ENCODE results near the gene IRF1.
A peak's percentile ranks its signal among the peaks of the same experiment; 100 is the strongest.

The IRF1 gene

DNA sequence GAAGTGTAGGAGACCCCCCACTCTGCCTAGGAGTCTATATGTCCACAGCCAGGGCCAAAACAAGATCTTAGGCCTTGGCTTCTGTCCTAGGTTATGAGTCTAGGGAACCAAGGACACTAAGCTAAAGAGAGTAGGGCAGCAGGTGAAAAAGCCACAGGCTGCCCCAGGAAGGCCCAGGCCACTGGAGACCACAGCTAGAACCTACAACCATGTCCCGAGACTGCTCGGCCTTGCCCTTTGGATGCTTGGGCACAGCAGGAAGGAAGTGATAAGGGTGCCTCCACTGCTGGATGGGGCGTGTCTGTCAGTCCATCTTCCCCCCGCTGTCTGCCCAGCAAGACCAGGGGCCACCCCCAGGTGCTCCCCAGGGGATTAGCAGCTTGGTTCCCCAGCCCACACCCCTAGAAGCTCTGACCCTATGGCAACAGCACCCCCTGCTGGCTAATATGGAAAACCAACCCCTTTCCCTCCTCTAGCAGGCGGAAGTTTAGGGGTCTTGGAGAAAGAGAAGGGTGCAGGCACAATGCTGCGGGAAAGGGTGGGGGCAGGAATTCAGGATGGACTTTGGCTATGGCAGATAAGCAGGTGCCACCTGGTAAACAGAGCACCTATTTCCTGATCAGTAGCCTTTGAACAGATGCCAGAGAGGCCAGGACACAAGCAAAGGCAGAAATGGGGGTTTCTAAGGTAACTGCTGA lies 10.5 kb upstream of the IRF1 start:
- peak; percentile 20 to 31 for DNase-seq

DNA sequence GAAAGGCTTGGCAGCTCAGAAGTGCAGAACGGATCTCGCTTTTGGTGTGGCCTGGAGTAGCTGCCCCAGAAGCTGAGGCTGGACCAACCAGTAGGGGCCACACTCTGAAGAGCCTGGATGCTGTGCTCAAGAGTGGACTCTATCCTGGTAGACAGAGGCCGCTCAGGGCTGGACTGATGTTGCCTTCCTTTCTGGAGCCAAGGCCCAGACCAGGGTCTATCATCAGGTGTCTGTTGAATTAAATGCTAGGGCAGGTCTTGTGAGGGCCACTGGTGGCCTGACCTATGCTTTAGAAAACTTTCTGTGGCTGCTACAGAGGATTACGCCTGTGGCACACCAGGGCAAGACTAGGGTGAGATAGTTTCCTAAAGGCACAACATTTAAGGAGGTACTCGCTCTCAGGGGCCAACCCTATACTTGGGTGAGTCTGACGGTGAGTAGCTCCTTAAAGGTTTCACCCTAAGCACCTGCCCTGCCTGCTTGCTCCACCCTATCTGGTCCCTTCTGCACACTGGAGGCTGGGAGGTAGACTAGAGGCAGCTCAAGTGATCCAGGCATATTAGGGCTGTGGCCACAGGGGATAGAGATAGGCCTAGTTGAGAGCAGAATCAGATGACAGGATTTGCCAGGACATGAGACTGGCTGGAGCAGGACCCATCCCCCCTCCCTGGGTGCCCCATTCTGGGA lies 9.8 kb upstream of the IRF1 start:
- no peak for DNase-seq

GRCh38 chr5:132499440-132500243 lies 9.1 kb upstream of the IRF1 start:
- no peak for DNase-seq

GRCh38 chr5:132498686-132499271 lies 8.2 kb upstream of the IRF1 start:
- DNase-seq = no peak

- no peak for DNase-seq
Measured at GRCh38 chr5:132498152-132498551, 7.6 kb upstream of the IRF1 start.

GRCh38 chr5:132497488-132497997 lies 7.0 kb upstream of the IRF1 start:
- no peak for DNase-seq

- peak; percentile 24 to 43 for DNase-seq
Measured at GRCh38 chr5:132496631-132497487, 6.3 kb upstream of the IRF1 start.

GRCh38 chr5:132496191-132496630 lies 5.6 kb upstream of the IRF1 start:
- peak; percentile 65 to 81 for DNase-seq

GRCh38 chr5:132495667-132496190 lies 5.2 kb upstream of the IRF1 start:
- peak; percentile 19 to 41 for DNase-seq

GRCh38 chr5:132493821-132494220 lies 3.2 kb upstream of the IRF1 start:
- DNase-seq = no peak

DNA sequence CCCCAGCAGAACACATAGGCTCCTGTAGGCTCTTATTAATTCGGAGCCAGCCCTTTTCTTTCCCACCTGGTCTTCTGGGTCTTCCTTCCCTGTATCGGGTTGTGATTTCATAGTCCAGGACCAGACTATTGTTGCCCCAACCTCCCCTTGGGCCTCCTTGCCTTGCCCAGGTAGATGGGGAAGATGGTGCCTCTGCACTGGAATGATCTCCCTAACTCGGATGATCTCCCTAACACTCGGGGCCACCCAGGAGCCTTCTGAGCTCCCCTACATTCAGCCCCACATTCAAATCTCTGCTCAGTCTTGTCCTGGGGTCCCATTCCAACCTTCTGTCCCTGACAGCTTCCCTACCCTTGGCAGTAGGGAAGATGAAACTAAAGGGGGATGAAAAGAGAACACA lies 2.7 kb upstream of the IRF1 start:
- no peak for DNase-seq

GRCh38 chr5:132492386-132493125 lies 2.0 kb upstream of the IRF1 start:
- DNase-seq = no peak

GRCh38 chr5:132491368-132492364 lies 1.1 kb upstream of the IRF1 start:
- DNase-seq = no peak

- no peak for DNase-seq
Measured at GRCh38 chr5:132489871-132490483, 596 bp downstream of the IRF1 start.

- no peak for DNase-seq
Measured at GRCh38 chr5:132489051-132489770, 1.4 kb downstream of the IRF1 start.

GRCh38 chr5:132488590-132488989 lies 2.0 kb downstream of the IRF1 start:
- DNase-seq = no peak

DNA sequence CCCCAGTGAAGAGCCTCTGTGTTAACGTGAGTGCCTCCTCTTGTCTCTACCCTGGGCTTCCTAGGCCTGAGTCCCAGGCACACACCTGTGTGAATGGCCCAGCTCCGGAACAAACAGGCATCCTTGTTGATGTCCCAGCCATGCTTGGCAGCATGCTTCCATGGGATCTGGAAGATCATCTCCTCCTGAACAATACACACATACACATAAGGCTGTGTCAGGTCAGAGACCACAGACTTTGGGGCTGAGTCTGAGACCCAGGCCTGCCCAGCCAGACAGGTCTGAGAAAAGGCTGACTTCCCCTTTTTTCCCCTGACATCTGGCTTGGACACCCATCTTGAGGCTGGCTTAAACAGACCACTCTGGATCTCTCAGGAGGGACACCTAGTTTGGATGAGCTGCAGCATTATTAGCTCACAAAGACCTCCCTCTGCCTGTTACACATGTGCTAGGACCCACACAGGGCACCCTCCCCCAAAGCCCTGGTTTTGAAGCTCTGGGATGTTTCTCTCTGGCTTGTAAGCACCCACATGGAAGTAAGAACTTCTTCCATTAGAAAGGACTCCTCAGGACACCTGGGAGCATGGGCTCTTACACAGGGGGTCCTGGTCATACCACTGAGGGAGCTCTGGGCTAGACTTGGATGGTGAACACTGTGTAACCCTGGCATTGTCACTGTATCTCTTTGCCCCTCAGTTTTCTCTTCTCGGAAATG lies 2.6 kb downstream of the IRF1 start:
- no peak for DNase-seq

DNA sequence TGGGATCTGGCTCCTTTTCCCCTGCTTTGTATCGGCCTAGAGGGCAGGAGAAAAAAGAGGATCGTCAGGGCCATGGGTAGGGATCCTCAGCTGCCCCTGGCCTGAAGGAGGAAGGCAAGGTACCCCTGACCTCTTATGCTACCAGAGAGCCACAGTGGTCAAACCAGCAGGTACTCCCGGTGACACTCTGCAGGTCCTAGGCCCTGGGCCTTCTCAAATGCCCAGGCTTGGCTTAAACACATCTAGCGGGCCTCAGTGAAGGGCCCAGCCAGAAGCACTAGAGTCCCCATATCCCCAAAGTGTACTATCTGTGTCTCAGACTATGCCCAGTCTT lies 3.5 kb downstream of the IRF1 start:
- DNase-seq = no peak

Measured in NCI-H187 (cell line).